Left ventricle myocardium inferior (tissue), 1 donor: ENCODE data around the gene IGSF8. TPM values are rescaled to one million over a fixed set of nuclear protein-coding genes. Genes with fewer than 3 reads are reported as not detected.

ENCODE experiments used
- DNase-seq: peaks from one replicate; pipeline ENCODE4 v3.0.0-alpha.2; 2020
- H3K27ac ChIP-seq: fragments of 200-600 bp; replicated peaks from 2 replicates; pipeline ENCODE4 v1.8.0; 2021
- H3K27me3 ChIP-seq: fragments of 200-600 bp; 2 replicates; pipeline ENCODE4 v1.8.0; 2021; ENCODE audit warnings: low read depth
- H3K36me3 ChIP-seq: fragments of 200-600 bp; 2 replicates; pipeline ENCODE4 v1.8.0; 2021
- H3K4me1 ChIP-seq: fragments of 200-600 bp; 2 replicates; pipeline ENCODE4 v1.8.0; 2021
- H3K4me3 ChIP-seq: fragments of 200-600 bp; 2 replicates; pipeline ENCODE4 v1.8.0; 2021; ENCODE audit warnings: mild to moderate bottlenecking, moderate library complexity
- H3K9me3 ChIP-seq: fragments of 200-600 bp; replicated peaks from 2 replicates; pipeline ENCODE4 v1.8.0; 2021
- intact Hi-C: fragments of 100-400 bp; cut with micrococcal nuclease; formaldehyde crosslinking; loops from one replicate; pipeline ENCODE4 v1.11.0; 2022
- total RNA-seq: library from RNA; stranded (reverse); fragmentation: NEBNext Ultra II Directional; extraction: Animal tissue kit (Norgen Biotek cat#: 25700); gene quantifications from one replicate; pipeline ENCODE4 v1.2.1, GENCODE V29; 2021
- TF ChIP-seq, protein P1 (sequence below): fragments of 200-600 bp; IDR thresholded peaks from 2 replicates; pipeline ENCODE4 v1.8.0; 2021; ENCODE audit warnings: antibody characterized with exemption, mild to moderate bottlenecking, borderline replicate concordance
- donor health status: DM: no; HTN: yes; CAD: no; lungs with severe emphysema.

Gene IGSF8
- total RNA-seq, 1 donor from 2014 or later: 18.2 TPM

DNA sequence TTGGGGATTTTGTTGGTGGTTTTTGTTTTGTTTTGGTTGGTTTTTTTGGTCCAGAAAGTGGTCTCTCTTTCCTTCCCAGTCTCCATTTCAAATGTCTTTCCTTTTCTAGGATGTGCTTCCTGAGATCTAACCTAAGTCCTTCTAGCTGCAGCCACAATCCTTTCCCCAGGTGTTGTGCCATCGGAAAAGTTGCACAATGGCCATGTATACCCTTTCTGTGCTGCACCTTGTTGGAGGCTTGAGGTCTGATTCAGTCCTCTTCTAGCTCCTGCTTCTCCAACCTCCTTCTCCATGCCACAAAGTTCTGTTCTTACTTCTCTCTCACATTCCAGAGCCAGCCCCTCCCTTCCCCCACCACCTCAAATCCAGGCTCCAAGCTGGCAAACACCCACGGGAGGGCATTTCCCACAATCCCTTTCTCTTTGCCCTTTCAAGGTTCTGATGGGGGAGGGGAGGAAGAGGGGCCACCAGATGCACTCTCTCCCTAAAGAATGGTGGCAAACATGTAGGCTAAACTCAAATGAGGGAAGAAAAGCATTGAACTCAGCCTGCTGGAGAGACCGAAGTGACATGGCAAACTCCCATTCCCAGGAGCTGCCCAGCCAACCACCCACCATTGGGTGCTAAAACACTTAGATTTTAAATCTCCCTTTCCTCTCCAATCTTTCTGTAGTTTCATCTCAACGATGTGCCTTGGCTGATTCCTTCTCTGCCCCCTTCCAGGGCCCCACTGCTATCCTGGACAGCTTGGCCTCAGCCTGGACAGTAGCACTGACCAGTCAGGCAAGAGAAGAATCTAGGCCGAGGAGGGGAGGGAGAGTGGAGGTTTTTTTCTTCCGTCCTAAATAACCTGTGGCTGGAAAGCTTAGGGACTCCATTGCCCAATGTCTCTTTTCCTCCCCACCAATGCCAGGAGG, 31.3 kb downstream of the IGSF8 start:
- intact Hi-C loops: no loop called here

DNA sequence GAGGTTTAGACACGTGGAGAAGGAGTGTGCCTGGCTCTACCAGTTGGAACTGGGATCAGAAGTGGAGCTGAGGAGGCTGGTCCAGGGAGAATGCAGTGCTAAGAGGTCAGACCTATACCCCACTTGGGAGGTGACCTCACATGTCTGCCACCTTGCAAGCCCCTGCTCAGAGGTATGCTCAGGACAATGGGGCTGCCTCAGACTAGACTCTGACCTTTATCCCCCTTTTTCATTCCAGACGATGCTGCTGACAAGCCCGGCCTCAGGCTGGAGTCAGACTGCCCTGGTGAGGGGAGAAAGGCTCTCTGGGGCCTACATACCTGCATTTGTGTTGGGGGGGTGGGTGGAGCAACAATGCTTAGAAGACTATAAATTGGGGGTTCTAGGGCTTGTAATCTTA, 33.7 kb downstream of the IGSF8 start:
- Histone ChIP-seq H3K27ac (no peak overlapping the region), H3K36me3 (no peaks in the 10 kb centered on the region), H3K27me3 (peaks cover 22% of the 10 kb centered on the region), H3K4me3 (no peak overlapping the region), H3K9me3 (no peaks in the 10 kb centered on the region), H3K4me1 (peaks cover 1% of the 10 kb centered on the region)
- TF ChIP-seq, protein P1, sequence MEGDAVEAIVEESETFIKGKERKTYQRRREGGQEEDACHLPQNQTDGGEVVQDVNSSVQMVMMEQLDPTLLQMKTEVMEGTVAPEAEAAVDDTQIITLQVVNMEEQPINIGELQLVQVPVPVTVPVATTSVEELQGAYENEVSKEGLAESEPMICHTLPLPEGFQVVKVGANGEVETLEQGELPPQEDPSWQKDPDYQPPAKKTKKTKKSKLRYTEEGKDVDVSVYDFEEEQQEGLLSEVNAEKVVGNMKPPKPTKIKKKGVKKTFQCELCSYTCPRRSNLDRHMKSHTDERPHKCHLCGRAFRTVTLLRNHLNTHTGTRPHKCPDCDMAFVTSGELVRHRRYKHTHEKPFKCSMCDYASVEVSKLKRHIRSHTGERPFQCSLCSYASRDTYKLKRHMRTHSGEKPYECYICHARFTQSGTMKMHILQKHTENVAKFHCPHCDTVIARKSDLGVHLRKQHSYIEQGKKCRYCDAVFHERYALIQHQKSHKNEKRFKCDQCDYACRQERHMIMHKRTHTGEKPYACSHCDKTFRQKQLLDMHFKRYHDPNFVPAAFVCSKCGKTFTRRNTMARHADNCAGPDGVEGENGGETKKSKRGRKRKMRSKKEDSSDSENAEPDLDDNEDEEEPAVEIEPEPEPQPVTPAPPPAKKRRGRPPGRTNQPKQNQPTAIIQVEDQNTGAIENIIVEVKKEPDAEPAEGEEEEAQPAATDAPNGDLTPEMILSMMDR: no peak
- intact Hi-C loops: no loop called here
- no peak for DNase-seq

More for the DNA sequence above, 31.3 kb downstream of the IGSF8 start:
- no peak overlapping the region for H3K27ac ChIP-seq
- no peak overlapping the region for H3K4me3 ChIP-seq
- no peak for DNase-seq
- no peaks in the 10 kb centered on the region for H3K9me3 ChIP-seq
- TF ChIP-seq, protein P1: no peak
- peaks cover 26% of the 10 kb centered on the region for H3K27me3 ChIP-seq
- H3K4me1 ChIP-seq: peaks cover 13% of the 10 kb centered on the region
- no peaks in the 10 kb centered on the region for H3K36me3 ChIP-seq

DNA sequence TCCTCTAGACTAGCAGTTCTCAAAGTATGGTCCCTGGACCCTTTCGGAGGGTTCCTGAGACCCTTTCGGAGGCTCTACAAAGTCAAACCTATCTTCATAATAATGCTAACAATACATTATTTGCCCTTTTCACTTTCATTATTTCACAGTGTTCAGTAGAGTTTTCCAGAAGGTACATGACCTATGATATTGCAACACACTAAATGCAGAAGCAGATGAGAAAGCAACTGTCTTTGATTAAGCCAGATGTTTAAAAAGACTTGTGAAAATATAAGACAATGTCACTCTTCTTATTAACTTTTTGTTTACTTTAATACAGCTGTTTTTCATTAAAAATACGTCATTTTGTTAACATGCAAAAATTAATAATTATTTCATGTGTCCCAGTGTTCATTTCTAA, 34.3 kb downstream of the IGSF8 start:
- Histone ChIP-seq H3K4me1 (no peaks in the 10 kb centered on the region), H3K9me3 (no peaks in the 10 kb centered on the region), H3K27me3 (peaks cover 22% of the 10 kb centered on the region), H3K36me3 (no peaks in the 10 kb centered on the region), H3K4me3 (no peak overlapping the region), H3K27ac (no peak overlapping the region)
- no peak for DNase-seq
- intact Hi-C loops: no loop called here
- TF ChIP-seq, protein P1: no peak

DNA sequence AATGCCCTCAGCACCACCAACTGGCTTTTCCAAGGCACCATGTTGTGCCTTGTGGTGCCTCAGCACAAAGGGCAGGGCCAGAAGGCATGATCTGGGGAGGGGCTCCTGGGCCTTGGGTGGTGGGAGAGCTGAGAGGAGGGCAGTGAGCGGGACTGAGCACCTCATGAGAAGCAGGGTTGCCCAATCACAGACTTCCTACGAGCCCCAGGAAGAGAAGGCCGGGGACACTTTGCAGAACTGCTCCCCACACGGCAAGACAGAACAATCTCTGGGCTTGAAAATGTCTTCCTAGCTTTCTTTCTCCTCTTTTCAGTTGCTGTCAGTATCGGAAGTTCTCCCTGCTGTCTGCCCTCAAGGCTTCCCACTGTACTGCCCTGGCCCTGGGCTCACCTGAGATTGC, 35.2 kb downstream of the IGSF8 start:
- no peak overlapping the region for H3K4me3 ChIP-seq

DNA sequence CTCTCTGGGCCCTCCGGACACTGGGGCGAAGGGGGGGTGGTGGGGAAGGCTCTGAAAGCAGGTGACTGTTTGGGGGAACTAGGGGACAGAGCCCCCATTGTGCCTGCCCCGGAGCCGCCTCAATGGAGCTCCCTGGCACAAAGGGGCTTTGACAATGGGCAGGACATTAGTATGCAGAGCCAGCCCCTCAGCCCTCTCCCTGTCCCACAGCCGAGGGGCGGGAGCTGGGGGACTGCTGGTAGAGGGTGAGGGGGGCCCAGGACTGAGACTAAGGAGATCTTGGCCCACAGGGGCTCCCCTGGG, 36.2 kb downstream of the IGSF8 start:
- TF ChIP-seq, protein P1: no peak
- H3K4me1 ChIP-seq: no peaks in the 10 kb centered on the region
- intact Hi-C loops: no loop called here
- H3K27me3 ChIP-seq: peaks cover 34% of the 10 kb centered on the region
- no peak for DNase-seq
- H3K36me3 ChIP-seq: no peaks in the 10 kb centered on the region
- no peak overlapping the region for H3K27ac ChIP-seq
- H3K4me3 ChIP-seq: no peak overlapping the region
- no peaks in the 10 kb centered on the region for H3K9me3 ChIP-seq

More for the DNA sequence above, 35.2 kb downstream of the IGSF8 start:
- Histone ChIP-seq H3K27me3 (peaks cover 24% of the 10 kb centered on the region), H3K36me3 (no peaks in the 10 kb centered on the region), H3K27ac (no peak overlapping the region), H3K9me3 (no peaks in the 10 kb centered on the region), H3K4me1 (no peaks in the 10 kb centered on the region)
- intact Hi-C loops: no loop called here
- DNase-seq: no peak
- TF ChIP-seq, protein P1: no peak
